Measurements from ENCODE around the gene ACACB.

ACACB gene

GRCh38 chr12:109299849-109300248 lies 183.5 kb downstream of the ACACB start:
- TF ChIP-seq CTCF (IDR thresholded peaks at IDR 0.05): no peak

- no peak for TF ChIP-seq CTCF (IDR thresholded peaks at IDR 0.05)
These were observed 185.3 kb downstream of the ACACB start for GRCh38 chr12:109301643-109302168.

- TF ChIP-seq CTCF (IDR thresholded peaks at IDR 0.05): peak; percentile 38; the same call in 1 of the 2 replicates
These were observed 186.0 kb downstream of the ACACB start for GRCh38 chr12:109302358-109302757.

GRCh38 chr12:109302770-109303169 lies 186.4 kb downstream of the ACACB start:
- TF ChIP-seq CTCF (IDR thresholded peaks at IDR 0.05): no peak

GRCh38 chr12:109304485-109304884 lies 188.1 kb downstream of the ACACB start:
- no peak for TF ChIP-seq CTCF (IDR thresholded peaks at IDR 0.05)

GRCh38 chr12:109305547-109305946 lies 189.2 kb downstream of the ACACB start:
- no peak for TF ChIP-seq CTCF (IDR thresholded peaks at IDR 0.05)

GRCh38 chr12:109307051-109307450 lies 190.7 kb downstream of the ACACB start:
- no peak for TF ChIP-seq CTCF (IDR thresholded peaks at IDR 0.05)
